Fibroblast of skin of right biceps (primary cell): Measurements from ENCODE around the gene TMC1.

ENCODE experiments used
- DNase-seq: peaks from one replicate; pipeline ENCODE4 v3.0.0-alpha.2; 2013

The TMC1 gene

GRCh38 chr9:72618811-72619210 is 97.4 kb downstream of the TMC1 start:
- DNase-seq: no peak

- no peak for DNase-seq
Measured at GRCh38 chr9:72622186-72622585, 100.8 kb downstream of the TMC1 start.

- DNase-seq: no peak
Measured at GRCh38 chr9:72623156-72623555, 101.7 kb downstream of the TMC1 start.

GRCh38 chr9:72627147-72627546 is 105.7 kb downstream of the TMC1 start:
- no peak for DNase-seq

GRCh38 chr9:72627956-72628540 is 106.6 kb downstream of the TMC1 start:
- DNase-seq: peak; percentile 15

- peak; percentile 59 for DNase-seq
Measured at GRCh38 chr9:72633966-72634365, 112.6 kb downstream of the TMC1 start.

GRCh38 chr9:72635197-72635596 is 113.8 kb downstream of the TMC1 start:
- DNase-seq: no peak

- DNase-seq: no peak
Measured at GRCh38 chr9:72636621-72637020, 115.2 kb downstream of the TMC1 start.

GRCh38 chr9:72643651-72644050 is 122.2 kb downstream of the TMC1 start:
- DNase-seq: no peak

GRCh38 chr9:72646061-72646460 is 124.7 kb downstream of the TMC1 start:
- DNase-seq: no peak

- no peak for DNase-seq
Measured at GRCh38 chr9:72648324-72649126, 127.1 kb downstream of the TMC1 start.

- DNase-seq: no peak
Measured at GRCh38 chr9:72649127-72649442, 127.7 kb downstream of the TMC1 start.

GRCh38 chr9:72650206-72650605 is 128.8 kb downstream of the TMC1 start:
- no peak for DNase-seq

- no peak for DNase-seq
Measured at GRCh38 chr9:72656021-72656420, 134.6 kb downstream of the TMC1 start.

- no peak for DNase-seq
Measured at GRCh38 chr9:72657023-72657422, 135.6 kb downstream of the TMC1 start.

GRCh38 chr9:72658703-72659102 is 137.3 kb downstream of the TMC1 start:
- DNase-seq: no peak

GRCh38 chr9:72661401-72662135 is 140.2 kb downstream of the TMC1 start:
- DNase-seq: peak; percentile 74

- peak; percentile 82 for DNase-seq
Measured at GRCh38 chr9:72665421-72665820, 144.0 kb downstream of the TMC1 start.

- no peak for DNase-seq
Measured at GRCh38 chr9:72667181-72667580, 145.8 kb downstream of the TMC1 start.

- peak; percentile 44 for DNase-seq
Measured at GRCh38 chr9:72674961-72675360, 153.6 kb downstream of the TMC1 start.

GRCh38 chr9:72675586-72675985 is 154.2 kb downstream of the TMC1 start:
- DNase-seq: peak; percentile 61

- DNase-seq: no peak
Measured at GRCh38 chr9:72680593-72681282, 159.3 kb downstream of the TMC1 start.

- DNase-seq: no peak
Measured at GRCh38 chr9:72681283-72681630, 159.8 kb downstream of the TMC1 start.

GRCh38 chr9:72684615-72685014 is 163.2 kb downstream of the TMC1 start:
- DNase-seq: no peak
